Measurements from ENCODE around the gene CHST8.
A peak's percentile ranks its signal among the peaks of the same experiment; 100 is the strongest.

Gene CHST8

DNA sequence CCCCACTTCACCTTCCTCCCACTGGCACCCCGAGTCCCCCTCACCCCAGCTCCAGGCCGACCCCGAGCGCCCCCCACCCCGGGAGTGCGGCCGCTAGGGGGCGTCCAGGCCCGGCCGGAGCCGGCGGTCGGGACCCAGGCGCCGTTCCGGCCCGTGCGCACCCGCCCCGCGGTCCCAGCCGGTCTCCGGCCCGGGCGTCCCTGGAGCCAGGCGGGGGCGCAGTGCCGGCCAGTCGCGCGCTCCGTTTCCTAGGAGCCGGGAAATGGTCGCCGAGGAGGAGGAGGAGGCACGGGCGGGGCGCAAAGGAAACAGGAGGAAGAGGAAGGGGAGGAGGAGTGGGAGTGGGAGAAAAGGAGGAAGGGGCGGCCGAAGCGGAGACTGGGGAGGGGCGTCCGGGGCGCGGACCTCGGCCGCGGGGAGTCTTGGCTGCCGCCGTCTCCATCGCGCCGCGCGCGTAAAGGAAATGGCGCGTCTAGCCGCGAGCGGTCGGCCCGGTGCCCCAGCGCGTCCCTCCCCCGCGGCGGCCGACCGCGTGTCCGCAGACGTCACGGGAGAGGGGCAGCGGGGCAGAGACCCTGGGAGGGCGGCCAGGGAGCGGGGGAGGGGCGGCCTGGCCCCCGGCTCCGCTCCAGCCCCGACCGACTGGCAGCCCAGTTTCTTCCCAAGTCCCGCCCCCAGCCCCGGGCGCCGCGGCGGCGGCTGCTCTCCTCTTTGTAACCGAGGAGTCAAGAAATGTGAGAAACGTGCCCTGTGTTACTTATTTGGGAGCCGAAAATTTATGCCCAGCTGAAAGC, 173.8 kb downstream of the CHST8 start:
- peaks cover 25 to 45% (median 39%) of the 10 kb centered on the region in 10 experiments for H3K4me1 ChIP-seq
- no peak for TF ChIP-seq Cebpa-rat (IDR thresholded peaks at IDR 0.05)
- peak overlapping the region; percentile 76 to 94 (median 86) for H3K4me3 ChIP-seq
- H3K27ac ChIP-seq = peak overlapping the region; percentile 89 to 100 (median 100)
- peak overlapping the region; percentile 95 to 100 (median 100) for H3K9ac ChIP-seq
- H3K27me3 ChIP-seq = no peaks in the 10 kb centered on the region
- H3K4me2 ChIP-seq = peak overlapping the region; percentile 78 to 96 (median 91)
- H4K20me1 ChIP-seq = peaks cover 0 to 25% (median 21%) of the 10 kb centered on the region in 11 experiments; a peak in 16 of 22 replicates
- no peaks in the 10 kb centered on the region for H3K9me3 ChIP-seq (replicated peaks in 1 of 11)
- H3K36me3 ChIP-seq = peaks cover 5 to 21% (median 15%) of the 10 kb centered on the region in 11 experiments; a peak in 19 of 22 replicates

DNA sequence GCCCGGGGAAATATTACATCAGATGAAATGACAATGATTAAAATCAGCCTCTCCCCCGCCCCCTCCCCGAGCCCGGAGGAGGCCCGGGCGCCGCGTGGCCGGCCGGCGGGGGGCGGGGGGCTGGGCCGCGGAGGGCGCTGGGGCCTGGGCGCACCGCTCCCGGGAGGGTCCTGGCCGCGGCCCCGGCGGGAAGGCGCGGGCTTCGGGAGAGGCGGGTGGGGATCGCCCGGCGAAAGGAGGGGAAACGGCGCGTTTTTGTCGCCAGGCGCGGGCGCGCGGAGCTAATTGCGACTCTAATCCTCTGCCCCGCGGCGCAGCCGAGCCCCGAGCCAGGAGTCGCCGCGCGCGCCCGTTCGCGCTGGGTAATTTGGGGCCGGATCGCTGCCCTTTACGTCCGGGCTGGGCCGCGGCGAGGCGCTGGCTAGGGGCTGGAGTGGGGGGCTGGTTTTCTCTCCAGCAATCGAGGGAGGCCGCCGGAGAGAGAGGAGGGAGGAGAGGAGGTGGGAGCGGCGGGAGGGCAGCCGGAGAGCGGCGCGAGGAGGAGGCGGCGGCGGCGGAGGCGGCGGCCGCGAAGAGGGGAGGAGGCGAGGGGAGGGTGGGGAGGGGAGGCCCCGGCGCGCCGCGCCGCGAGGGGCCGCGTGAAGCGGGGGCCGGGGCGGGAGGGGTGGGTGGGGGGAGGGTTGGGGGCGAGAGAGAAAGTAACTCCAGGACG, 174.6 kb downstream of the CHST8 start, which contains the start of gene KCTD15:
Gene KCTD15, plus strand, starts transcription at position 707 of the 712 bp plus-strand sequence. CDS start 3,585 bp downstream, outside the sequence.
- Histone ChIP-seq H3K9ac (peak within 1 kb of the TSS; percentile 95 to 100 (median 100)), H3K4me1 (peaks cover 25 to 50% (median 46%) of the 10 kb centered on the region in 10 experiments), H3K36me3 (peaks cover 12 to 28% (median 23%) of the 10 kb centered on the region in 11 experiments), H3K4me2 (peak within 1 kb of the TSS; percentile 85 to 96 (median 92)), H4K20me1 (peaks cover 0 to 32% (median 24%) of the 10 kb centered on the region in 11 experiments; a peak in 16 of 22 replicates), H3K27ac (peak within 1 kb of the TSS; percentile 89 to 100 (median 100)), H3K9me3 (replicated peaks in 1 of 11) (no peaks in the 10 kb centered on the region), H3K27me3 (no peaks in the 10 kb centered on the region), H3K4me3 (peak within 1 kb of the TSS; percentile 76 to 94 (median 86))
- no peak for TF ChIP-seq Cebpa-rat (IDR thresholded peaks at IDR 0.05)

DNA sequence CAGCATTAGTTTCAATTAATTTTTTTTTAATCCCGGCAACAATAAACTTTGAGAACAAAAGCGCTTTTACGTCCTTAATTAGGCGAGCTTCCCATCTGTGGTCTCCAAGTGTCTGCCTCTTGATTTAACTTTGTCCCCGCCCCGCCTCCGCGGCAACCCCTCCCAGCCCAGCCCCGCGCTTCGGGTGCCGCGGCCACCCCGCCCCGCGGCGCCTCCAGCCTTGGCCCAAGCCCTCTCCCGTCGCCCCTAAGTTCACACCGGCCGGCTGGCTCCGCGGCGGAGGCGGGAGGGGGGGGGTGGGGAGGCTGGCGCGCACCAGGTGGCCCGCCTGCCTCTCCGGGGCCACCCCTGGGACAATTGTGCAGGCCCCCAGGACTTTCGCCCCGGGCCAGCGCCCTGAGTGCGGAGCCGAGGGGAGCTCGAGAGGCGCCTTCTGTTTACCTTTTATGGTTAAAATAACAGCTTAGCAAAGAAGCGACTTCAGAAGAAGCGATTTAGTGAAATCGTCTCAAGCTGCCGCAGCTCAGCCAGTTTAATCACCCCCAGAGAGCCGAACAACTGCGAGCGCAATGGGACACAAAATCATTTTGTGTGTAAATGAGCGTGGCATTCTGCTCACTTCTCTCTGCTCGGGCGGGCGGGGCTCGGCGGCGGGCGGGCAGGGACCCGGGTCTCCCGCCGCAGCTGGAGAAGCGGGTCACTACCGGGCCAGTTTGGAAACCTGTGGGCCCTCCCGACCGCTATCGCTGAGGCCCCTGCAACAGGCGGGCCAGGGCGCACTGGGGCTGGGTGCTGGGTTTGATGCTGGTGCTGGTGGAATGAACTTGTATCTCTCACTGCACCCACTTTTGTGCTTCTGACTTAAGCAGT, 176.3 kb downstream of the CHST8 start:
- Histone ChIP-seq H3K4me3 (peak overlapping the region; percentile 76 to 94 (median 86)), H3K9ac (peak overlapping the region; percentile 87 to 100 (median 100); a peak in 21 of 22 replicates), H3K27me3 (no peaks in the 10 kb centered on the region), H3K4me1 (peaks cover 32 to 58% (median 56%) of the 10 kb centered on the region in 10 experiments), H3K4me2 (peak overlapping the region; percentile 84 to 95 (median 91)), H4K20me1 (peaks cover 0 to 50% (median 41%) of the 10 kb centered on the region in 11 experiments; a peak in 17 of 22 replicates), H3K9me3 (replicated peaks in 1 of 11) (no peaks in the 10 kb centered on the region), H3K27ac (peak overlapping the region in 9 of 11 experiments; percentile 97 to 100 (median 100); a peak in 18 of 22 replicates), H3K36me3 (peaks cover 29 to 45% (median 40%) of the 10 kb centered on the region in 11 experiments)
- TF ChIP-seq Cebpa-rat (IDR thresholded peaks at IDR 0.05) = no peak

DNA sequence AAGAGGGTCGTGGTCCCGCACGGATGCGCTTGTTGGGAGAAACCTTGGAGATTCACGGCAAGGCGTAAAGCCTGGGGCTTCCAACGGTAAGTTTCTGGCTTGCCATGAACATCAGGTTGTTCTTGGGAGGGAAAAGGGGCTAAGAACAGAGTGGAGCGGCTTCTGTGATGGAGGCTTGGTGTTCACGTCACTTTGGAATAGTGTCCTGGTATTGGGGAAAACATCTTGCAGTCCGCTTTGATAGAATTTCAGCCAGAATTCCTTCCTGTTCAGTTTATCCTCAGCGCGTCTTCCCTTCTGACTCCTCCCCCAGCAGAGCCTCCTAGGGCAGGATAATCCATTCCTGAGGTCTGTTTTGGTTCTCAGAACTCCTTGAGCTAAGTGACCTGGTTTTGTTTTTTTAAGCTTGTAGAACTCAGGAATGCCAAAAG, 176.9 kb downstream of the CHST8 start:
- H3K27ac ChIP-seq = peak overlapping the region in 9 of 11 experiments; percentile 40 to 100 (median 63); a peak in 14 of 22 replicates
- H3K27me3 ChIP-seq = no peaks in the 10 kb centered on the region
- TF ChIP-seq Cebpa-rat (IDR thresholded peaks at IDR 0.05) = no peak
- H4K20me1 ChIP-seq = peaks cover 0 to 56% (median 48%) of the 10 kb centered on the region in 11 experiments; a peak in 17 of 22 replicates
- peak overlapping the region in 10 of 11 experiments; percentile 68 to 100 (median 100); a peak in 20 of 22 replicates for H3K9ac ChIP-seq
- H3K4me2 ChIP-seq = peak overlapping the region; percentile 74 to 95 (median 87)
- peaks cover 32 to 58% (median 56%) of the 10 kb centered on the region in 10 experiments for H3K4me1 ChIP-seq
- H3K4me3 ChIP-seq = peak overlapping the region; percentile 76 to 94 (median 86)
- H3K9me3 ChIP-seq (replicated peaks in 1 of 11) = no peaks in the 10 kb centered on the region
- H3K36me3 ChIP-seq = peaks cover 35 to 52% (median 46%) of the 10 kb centered on the region in 11 experiments

DNA sequence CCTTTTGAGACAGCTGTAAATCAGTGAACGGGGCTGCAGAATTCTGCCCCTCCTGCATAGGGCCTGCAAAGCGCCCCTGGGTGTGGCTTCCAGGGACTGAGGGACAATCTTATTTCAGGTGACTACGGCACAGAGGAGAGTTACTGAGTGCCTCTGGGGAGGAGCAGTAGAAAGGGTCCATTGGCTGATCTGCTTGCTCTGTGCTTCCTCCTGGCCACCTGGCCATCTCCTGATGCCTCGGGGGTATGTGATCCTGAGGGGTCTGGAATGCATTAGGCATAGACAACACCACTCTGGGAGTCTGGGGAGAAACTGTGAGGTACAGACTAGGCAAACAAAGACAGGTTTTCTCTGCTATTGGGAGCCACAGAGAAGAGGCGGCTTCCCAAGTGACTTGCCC, 177.7 kb downstream of the CHST8 start:
- peak overlapping the region in 5 of 11 experiments; percentile 11 to 70 (median 63); a peak in 8 of 22 replicates for H3K27ac ChIP-seq

DNA sequence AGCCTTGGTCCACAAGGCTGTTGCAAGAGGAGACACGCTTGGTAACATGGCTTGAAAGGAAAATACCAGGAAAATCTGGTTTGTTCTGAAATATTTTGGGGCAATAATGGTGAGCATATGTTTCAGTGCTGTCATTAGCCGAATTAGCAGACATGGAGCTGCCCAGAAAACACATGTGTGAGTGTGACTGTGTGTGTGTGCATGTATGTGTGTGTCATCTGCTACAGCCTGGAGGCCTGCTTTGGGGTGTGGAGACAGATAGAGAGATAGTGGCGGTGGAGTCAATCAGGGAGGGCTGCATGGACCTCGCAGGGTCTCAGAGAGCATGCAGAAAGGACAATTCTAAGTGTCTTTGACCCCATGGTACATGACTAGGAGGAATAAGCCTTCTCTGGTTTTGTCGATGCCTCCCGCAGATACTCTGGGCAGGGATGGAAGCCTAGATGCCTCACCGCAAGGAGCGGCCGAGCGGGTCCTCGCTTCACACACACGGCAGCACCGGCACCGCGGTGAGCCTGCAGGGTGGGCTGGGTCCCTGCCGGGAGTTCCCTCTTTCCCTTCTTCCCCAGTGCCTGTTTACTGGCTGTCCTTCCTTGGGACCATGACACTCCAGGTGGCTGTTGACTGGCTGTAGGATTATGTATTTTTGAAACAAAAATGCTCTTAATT, 178.4 kb downstream of the CHST8 start:
- peak overlapping the region in 5 of 11 experiments; percentile 11 to 70 (median 63); a peak in 7 of 22 replicates for H3K27ac ChIP-seq
- H3K4me1 ChIP-seq = peaks cover 24 to 55% (median 49%) of the 10 kb centered on the region in 10 experiments
- no peaks in the 10 kb centered on the region for H3K9me3 ChIP-seq (replicated peaks in 1 of 11)
- no peaks in the 10 kb centered on the region for H3K27me3 ChIP-seq
- H3K36me3 ChIP-seq = peaks cover 48 to 66% (median 61%) of the 10 kb centered on the region in 11 experiments
- H3K4me2 ChIP-seq = peak overlapping the region; percentile 74 to 95 (median 87)
- TF ChIP-seq Cebpa-rat (IDR thresholded peaks at IDR 0.05) = 0 out of 22 replicates have a peak, but pooled peaks of 1 of the 11 experiments have one; percentile 8
- H4K20me1 ChIP-seq = peaks cover 0 to 71% (median 62%) of the 10 kb centered on the region in 11 experiments; a peak in 17 of 22 replicates
- H3K9ac ChIP-seq = peak overlapping the region in 9 of 11 experiments; percentile 21 to 100 (median 100); a peak in 15 of 22 replicates
- H3K4me3 ChIP-seq = peak overlapping the region in 4 of 10 experiments; percentile 80 to 94 (median 90); a peak in 5 of 20 replicates

More for the DNA sequence above, 177.7 kb downstream of the CHST8 start:
- H3K36me3 ChIP-seq = peaks cover 42 to 60% (median 54%) of the 10 kb centered on the region in 11 experiments
- H4K20me1 ChIP-seq = peaks cover 0 to 64% (median 56%) of the 10 kb centered on the region in 11 experiments; a peak in 17 of 22 replicates
- peak overlapping the region in 10 of 11 experiments; percentile 21 to 100 (median 100); a peak in 17 of 22 replicates for H3K9ac ChIP-seq
- H3K9me3 ChIP-seq (replicated peaks in 1 of 11) = no peaks in the 10 kb centered on the region
- H3K4me2 ChIP-seq = peak overlapping the region; percentile 74 to 95 (median 87)
- H3K27me3 ChIP-seq = no peaks in the 10 kb centered on the region
- H3K4me3 ChIP-seq = peak overlapping the region in 6 of 10 experiments; percentile 80 to 94 (median 88); a peak in 9 of 20 replicates
- peaks cover 29 to 55% (median 52%) of the 10 kb centered on the region in 10 experiments for H3K4me1 ChIP-seq
- no peak for TF ChIP-seq Cebpa-rat (IDR thresholded peaks at IDR 0.05)

DNA sequence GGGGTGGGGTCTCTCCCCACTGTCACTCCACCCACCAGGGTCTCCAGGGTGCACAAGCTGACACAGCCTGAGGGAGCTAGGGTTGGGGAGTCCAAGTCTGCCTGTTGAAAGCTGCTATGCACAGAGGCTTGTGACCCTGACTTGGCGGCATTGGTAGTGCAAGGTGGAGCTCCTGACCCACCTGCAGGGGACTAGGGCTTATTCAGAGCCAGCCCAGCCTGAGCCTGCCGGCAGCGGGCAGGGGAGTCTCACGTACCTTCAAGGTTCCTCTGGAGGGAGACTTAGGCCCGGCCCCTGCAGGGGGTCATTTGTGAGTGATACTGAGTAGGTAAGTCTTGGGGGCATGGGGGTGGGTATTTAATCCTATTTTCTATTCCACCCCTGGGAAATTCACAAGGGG, 179.7 kb downstream of the CHST8 start:
- Histone ChIP-seq H3K27ac (peak overlapping the region in 1 of 11 experiments; percentile 36; a peak in 2 of 22 replicates), H4K20me1 (peaks cover 0 to 83% (median 75%) of the 10 kb centered on the region in 11 experiments; a peak in 19 of 22 replicates), H3K27me3 (no peaks in the 10 kb centered on the region), H3K9ac (peak overlapping the region in 6 of 11 experiments; percentile 15 to 52 (median 36); a peak in 6 of 22 replicates), H3K4me1 (peaks cover 24 to 68% (median 56%) of the 10 kb centered on the region in 10 experiments), H3K36me3 (peaks cover 61 to 79% (median 74%) of the 10 kb centered on the region in 11 experiments), H3K9me3 (replicated peaks in 1 of 11) (no peaks in the 10 kb centered on the region), H3K4me2 (peak overlapping the region in 10 of 11 experiments; percentile 20 to 95 (median 48); a peak in 17 of 22 replicates), H3K4me3 (no peak overlapping the region)
- TF ChIP-seq Cebpa-rat (IDR thresholded peaks at IDR 0.05) = no peak

Data from BLaER1 treated with 17β-estradiol and CSF1 and Interleukin-3, amounts not matched to agents 10 nM and 100 nM (cell line).